IMR-90 (cell line): Measurements from ENCODE around the gene CACNA2D3.

Source experiments
- CEBPB ChIP-seq: IDR thresholded peaks from 2 replicates; pipeline ENCODE4 v1.6.1; 2012; ENCODE audit warnings: low read depth, low read length, improper control_type of control experiment
- CTCF ChIP-seq: conservative IDR thresholded peaks from 2 replicates; pipeline ENCODE4 v1.5.1; 2012; ENCODE audit warnings: mild to moderate bottlenecking, low read depth, low read length, improper control_type of control experiment
- MAFK ChIP-seq: IDR thresholded peaks from 2 replicates; pipeline ENCODE4 v1.6.1; 2012; ENCODE audit warnings: low read depth, low read length, improper control_type of control experiment
- MXI1 ChIP-seq: IDR thresholded peaks from 2 replicates; pipeline ENCODE4 v1.6.1; 2012; ENCODE audit warnings: low read depth, mild to moderate bottlenecking, low read length, moderate library complexity, borderline replicate concordance
- NFE2L2 ChIP-seq: fragments of 150-350 bp; IDR thresholded peaks from 2 replicates; pipeline ENCODE4 v1.6.1; 2016; ENCODE audit warnings: low read depth, mild to moderate bottlenecking, low read length
- POLR2A ChIP-seq: IDR thresholded peaks from 2 replicates; pipeline ENCODE4 v1.6.1; 2012; ENCODE audit warnings: mild to moderate bottlenecking, low read depth, low read length
- RAD21 ChIP-seq: IDR thresholded peaks from 2 replicates; pipeline ENCODE4 v1.6.1; 2012; ENCODE audit warnings: low read length, improper control_type of control experiment
- SMC3 ChIP-seq: fragments of 150-350 bp; IDR thresholded peaks from 2 replicates; pipeline ENCODE4 v1.6.1; 2016; ENCODE audit warnings: low read depth, mild to moderate bottlenecking, antibody characterized with exemption, low read length, moderate library complexity
- USF2 ChIP-seq: fragments of 150-350 bp; IDR thresholded peaks from 2 replicates; pipeline ENCODE4 v1.6.1; 2017; ENCODE audit warnings: mild to moderate bottlenecking, antibody characterized with exemption, low read length, low read depth

- TF ChIP-seq CTCF, result no peak
- no peak for TF ChIP-seq POLR2A
- TF ChIP-seq RAD21, result no peak
- no peak for TF ChIP-seq NFE2L2
- no peak for TF ChIP-seq MXI1
- TF ChIP-seq CEBPB, result no peak
- no peak for TF ChIP-seq MAFK
- TF ChIP-seq SMC3, result no peak
- no peak for TF ChIP-seq USF2
Observed at GRCh38 chr3:54283470-54283869, 161.1 kb downstream of the CACNA2D3 start.
